Nephron progenitor cell (in vitro differentiated cells): ENCODE measurements around the gene ASNS.

Experiments
- DNase-seq: peaks from one replicate; pipeline ENCODE4 v3.0.0; 2021
- H3K27ac Mint-ChIP-seq: 2 replicates; pipeline ENCODE4 v1.8.0; 2021; ENCODE audit warnings: mild to moderate bottlenecking, moderate library complexity, mixed read lengths
- H3K27me3 Mint-ChIP-seq: 2 replicates; pipeline ENCODE4 v1.8.0; 2021; ENCODE audit warnings: mild to moderate bottlenecking, low read depth, mixed read lengths; ENCODE audit not compliant: poor library complexity
- H3K36me3 Mint-ChIP-seq: 2 replicates; pipeline ENCODE4 v1.8.0; 2021; ENCODE audit warnings: low read depth, mixed read lengths
- H3K4me1 Mint-ChIP-seq: 2 replicates; pipeline ENCODE4 v1.8.0; 2021; ENCODE audit warnings: mixed read lengths
- H3K4me3 Mint-ChIP-seq: 2 replicates; pipeline ENCODE4 v1.8.0; 2021; ENCODE audit warnings: mild to moderate bottlenecking, moderate library complexity, mixed read lengths
- H3K9me3 Mint-ChIP-seq: 2 replicates; pipeline ENCODE4 v1.8.0; 2021; ENCODE audit warnings: mild to moderate bottlenecking, moderate library complexity, mixed read lengths
- TF ChIP-seq, protein P1 (sequence below): fragments of 200-600 bp; sonication (generic); IDR thresholded peaks from 2 replicates; pipeline ENCODE4 v1.5.0; 2021; ENCODE audit warnings: antibody characterized with exemption

The ASNS gene

DNA sequence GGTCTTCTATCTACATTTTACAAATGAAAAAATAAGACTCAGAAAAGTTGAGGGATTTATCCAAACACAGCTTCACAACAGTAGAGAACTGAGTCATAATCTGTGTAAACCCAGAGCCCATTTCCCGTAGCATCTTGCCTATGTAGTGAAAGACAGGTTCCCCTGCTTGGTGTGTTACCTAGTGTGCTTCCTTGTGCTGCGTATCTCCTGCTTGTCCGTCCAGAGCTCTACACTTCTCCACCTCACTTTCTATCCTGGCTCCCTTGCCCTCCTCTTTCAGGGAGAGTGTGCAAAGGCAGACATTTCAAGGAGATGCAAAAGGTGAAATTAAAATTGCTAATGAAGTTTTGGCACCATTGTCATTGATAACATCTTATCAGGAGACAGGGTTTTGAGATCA, 1.4 kb upstream of the ASNS start:
- Mint-ChIP-seq H3K4me3 (peak overlapping the region; percentile 21), H3K27me3 (peaks cover 38% of the 10 kb centered on the region), H3K27ac (no peak overlapping the region)

DNA sequence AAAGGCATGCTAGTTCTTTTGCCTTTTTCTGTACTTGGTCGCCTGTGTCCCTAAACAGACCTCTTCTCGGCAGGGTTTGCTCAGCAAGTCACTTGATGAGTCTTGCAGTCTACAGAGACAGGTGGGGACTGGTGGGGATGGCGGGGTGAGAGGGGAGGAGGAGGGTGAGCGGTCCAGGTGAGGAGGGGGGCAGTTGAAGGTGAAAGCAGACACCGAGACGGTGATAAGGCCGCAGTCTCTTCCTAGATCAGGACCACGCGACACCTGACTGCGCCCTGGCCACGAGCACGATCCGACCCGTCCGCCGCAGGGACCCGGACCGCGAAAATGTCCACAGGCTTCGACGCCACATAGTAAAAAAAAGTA, 566 bp downstream of the ASNS start:
- DNase-seq = no peak
- H3K36me3 Mint-ChIP-seq = no peaks in the 10 kb centered on the region

More for the DNA sequence above, 1.4 kb upstream of the ASNS start:
- H3K4me1 Mint-ChIP-seq = peaks cover 14% of the 10 kb centered on the region
- TF ChIP-seq, protein P1, sequence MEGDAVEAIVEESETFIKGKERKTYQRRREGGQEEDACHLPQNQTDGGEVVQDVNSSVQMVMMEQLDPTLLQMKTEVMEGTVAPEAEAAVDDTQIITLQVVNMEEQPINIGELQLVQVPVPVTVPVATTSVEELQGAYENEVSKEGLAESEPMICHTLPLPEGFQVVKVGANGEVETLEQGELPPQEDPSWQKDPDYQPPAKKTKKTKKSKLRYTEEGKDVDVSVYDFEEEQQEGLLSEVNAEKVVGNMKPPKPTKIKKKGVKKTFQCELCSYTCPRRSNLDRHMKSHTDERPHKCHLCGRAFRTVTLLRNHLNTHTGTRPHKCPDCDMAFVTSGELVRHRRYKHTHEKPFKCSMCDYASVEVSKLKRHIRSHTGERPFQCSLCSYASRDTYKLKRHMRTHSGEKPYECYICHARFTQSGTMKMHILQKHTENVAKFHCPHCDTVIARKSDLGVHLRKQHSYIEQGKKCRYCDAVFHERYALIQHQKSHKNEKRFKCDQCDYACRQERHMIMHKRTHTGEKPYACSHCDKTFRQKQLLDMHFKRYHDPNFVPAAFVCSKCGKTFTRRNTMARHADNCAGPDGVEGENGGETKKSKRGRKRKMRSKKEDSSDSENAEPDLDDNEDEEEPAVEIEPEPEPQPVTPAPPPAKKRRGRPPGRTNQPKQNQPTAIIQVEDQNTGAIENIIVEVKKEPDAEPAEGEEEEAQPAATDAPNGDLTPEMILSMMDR = no peak
- no peaks in the 10 kb centered on the region for H3K36me3 Mint-ChIP-seq
- no peak for DNase-seq
- H3K9me3 Mint-ChIP-seq = peaks cover 9% of the 10 kb centered on the region

DNA sequence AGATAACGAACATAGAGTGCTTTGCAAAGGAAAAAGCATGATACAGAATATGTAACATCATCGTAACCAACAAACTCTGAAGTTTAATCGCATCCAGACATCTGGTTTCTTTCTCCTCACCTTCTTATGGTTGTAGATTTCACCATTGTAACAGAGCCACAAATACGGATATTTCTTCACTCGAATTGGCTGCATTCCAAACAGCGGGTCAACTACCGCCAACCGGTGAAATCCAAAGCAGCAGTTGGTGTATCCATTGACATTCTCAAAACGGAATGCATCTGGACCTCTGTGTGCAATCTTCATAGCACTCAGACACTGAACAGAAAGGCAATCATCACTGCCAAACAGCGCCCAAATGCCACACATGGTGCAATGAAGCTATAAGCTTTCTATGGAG, 3.4 kb downstream of the ASNS start:
- DNase-seq = no peak

More for the DNA sequence above, 566 bp downstream of the ASNS start:
- H3K9me3 Mint-ChIP-seq = peaks cover 6% of the 10 kb centered on the region
- H3K4me3 Mint-ChIP-seq = peak overlapping the region; percentile 89
- TF ChIP-seq, protein P1 = no peak
- H3K4me1 Mint-ChIP-seq = peaks cover 14% of the 10 kb centered on the region
- no peak overlapping the region for H3K27ac Mint-ChIP-seq
- H3K27me3 Mint-ChIP-seq = peaks cover 38% of the 10 kb centered on the region

DNA sequence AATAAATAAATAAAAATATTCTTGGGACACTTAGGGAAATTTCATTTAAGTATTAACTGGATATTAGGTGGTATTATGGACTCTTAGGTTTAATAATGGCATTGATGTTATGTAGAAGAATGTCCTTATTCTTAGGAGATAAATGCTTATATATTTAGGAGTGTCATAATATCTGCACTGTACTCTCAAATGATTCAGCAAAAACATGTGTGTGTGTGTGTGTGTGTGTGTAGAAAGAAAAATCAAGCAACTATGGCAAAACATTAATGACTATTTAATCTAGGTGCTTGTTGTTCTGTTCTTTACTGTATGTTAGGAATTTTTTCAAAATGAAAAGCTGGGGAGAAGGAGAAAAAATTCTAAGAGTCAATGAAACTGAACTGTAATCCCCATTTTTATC, 3.9 kb downstream of the ASNS start:
- TF ChIP-seq, protein P1 = no peak
- no peak for DNase-seq
- no peak overlapping the region for H3K4me3 Mint-ChIP-seq
- H3K27ac Mint-ChIP-seq = no peak overlapping the region
- peaks cover 17% of the 10 kb centered on the region for H3K27me3 Mint-ChIP-seq
- H3K36me3 Mint-ChIP-seq = no peaks in the 10 kb centered on the region
- H3K9me3 Mint-ChIP-seq = no peaks in the 10 kb centered on the region
- H3K4me1 Mint-ChIP-seq = peaks cover 14% of the 10 kb centered on the region

More for the DNA sequence above, 3.4 kb downstream of the ASNS start:
- no peak overlapping the region for H3K27ac Mint-ChIP-seq
- no peaks in the 10 kb centered on the region for H3K36me3 Mint-ChIP-seq
- no peak overlapping the region for H3K4me3 Mint-ChIP-seq
- peaks cover 21% of the 10 kb centered on the region for H3K27me3 Mint-ChIP-seq
- H3K9me3 Mint-ChIP-seq = no peaks in the 10 kb centered on the region
- TF ChIP-seq, protein P1 = no peak
- peaks cover 14% of the 10 kb centered on the region for H3K4me1 Mint-ChIP-seq

DNA sequence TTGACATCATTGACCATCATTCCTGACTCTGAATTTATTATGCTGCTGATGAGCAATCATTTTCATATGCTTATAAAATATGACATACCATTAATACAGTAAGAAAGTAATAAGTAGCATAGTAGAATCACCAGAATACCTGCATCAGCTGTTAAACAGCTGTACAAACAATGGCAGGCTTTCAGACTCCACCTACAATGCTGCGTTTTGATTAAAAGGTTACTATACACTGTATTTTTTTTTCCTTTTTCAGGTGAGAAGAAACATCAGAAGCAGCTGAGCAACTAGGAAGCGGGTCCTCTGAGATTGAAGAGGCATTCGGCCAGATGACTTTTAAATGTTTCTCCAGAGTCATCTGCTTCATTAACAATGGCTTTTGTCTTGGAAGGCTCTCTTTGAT, 7.1 kb downstream of the ASNS start:
- no peak overlapping the region for H3K27ac Mint-ChIP-seq
- H3K9me3 Mint-ChIP-seq = no peaks in the 10 kb centered on the region
- TF ChIP-seq, protein P1 = no peak
- H3K27me3 Mint-ChIP-seq = no peaks in the 10 kb centered on the region
- H3K4me3 Mint-ChIP-seq = no peak overlapping the region
- H3K4me1 Mint-ChIP-seq = no peaks in the 10 kb centered on the region
- DNase-seq = no peak
- H3K36me3 Mint-ChIP-seq = peaks cover 11% of the 10 kb centered on the region

DNA sequence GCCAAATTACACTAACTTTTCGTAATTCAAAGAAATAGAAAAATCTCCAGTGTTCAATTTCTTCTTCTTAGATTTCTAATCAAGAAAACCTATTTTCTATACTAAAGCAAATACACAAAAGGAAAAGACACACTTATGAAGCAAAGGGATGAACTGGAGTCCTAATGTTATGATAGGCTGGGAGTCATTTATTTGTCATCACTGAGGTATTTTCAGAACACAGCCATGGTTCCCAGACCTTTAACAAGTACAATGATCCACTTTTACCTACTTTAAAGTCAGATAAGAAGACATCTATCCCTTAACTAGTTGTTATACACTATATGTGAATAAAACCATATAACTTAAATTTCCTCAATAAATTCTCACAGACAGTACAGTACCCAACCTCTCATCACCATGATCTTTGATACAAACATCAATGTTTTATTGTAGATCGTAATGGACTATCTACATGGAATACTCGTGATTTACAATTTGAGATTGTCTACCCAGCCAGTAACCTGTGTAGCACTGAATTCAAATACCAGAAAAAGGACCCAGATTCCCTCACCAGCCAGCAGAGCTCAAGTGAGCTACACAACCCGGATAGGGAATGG, 12.5 kb downstream of the ASNS start:
- no peaks in the 10 kb centered on the region for H3K4me1 Mint-ChIP-seq
- no peaks in the 10 kb centered on the region for H3K27me3 Mint-ChIP-seq
- no peak for DNase-seq
- H3K9me3 Mint-ChIP-seq = no peaks in the 10 kb centered on the region
- no peak overlapping the region for H3K4me3 Mint-ChIP-seq
- TF ChIP-seq, protein P1 = no peak
- peaks cover 42% of the 10 kb centered on the region for H3K36me3 Mint-ChIP-seq
- H3K27ac Mint-ChIP-seq = peak overlapping the region; percentile 33
